DOHH2 (cell line): ENCODE data around the gene ZNF503.

Experiments used
- H3F3A ChIP-seq: fragments of 200-600 bp; sonication (generic), shearing (Covaris generic); 2 replicates; pipeline ENCODE4 v1.6.0; 2016; ENCODE audit warnings: antibody characterized with exemption, mild to moderate bottlenecking; ENCODE audit not compliant: control insufficient read depth, insufficient read depth
- H3K27ac ChIP-seq: fragments of 200-600 bp; sonication (generic); 2 replicates; pipeline ENCODE4 v1.5.1; 2014; ENCODE audit warnings: low read depth, mild to moderate bottlenecking, low read length, moderate library complexity
- H3K27me3 ChIP-seq: fragments of 200-600 bp; sonication (generic); 2 replicates; pipeline ENCODE4 v1.6.1; 2014; ENCODE audit warnings: mild to moderate bottlenecking, low read length, mixed read lengths; ENCODE audit not compliant: control insufficient read depth
- H3K36me3 ChIP-seq: fragments of 200-600 bp; sonication (generic); 2 replicates; pipeline ENCODE4 v1.6.1; 2014; ENCODE audit warnings: mild to moderate bottlenecking, low read length, moderate library complexity, mixed read lengths; ENCODE audit not compliant: control insufficient read depth
- H3K4me1 ChIP-seq: fragments of 200-600 bp; sonication (generic); 2 replicates; pipeline ENCODE4 v1.6.1; 2014; ENCODE audit warnings: mild to moderate bottlenecking, low read length, mixed read lengths; ENCODE audit not compliant: control insufficient read depth
- H3K4me2 ChIP-seq: fragments of 200-600 bp; sonication (generic); 2 replicates; pipeline ENCODE4 v1.6.0; 2014; ENCODE audit warnings: mild to moderate bottlenecking, low read length, moderate library complexity
- H3K4me3 ChIP-seq: fragments of 200-600 bp; sonication (generic); 2 replicates; pipeline ENCODE4 v1.5.1; 2014; ENCODE audit warnings: mild to moderate bottlenecking, low read length, mixed read lengths
- H3K79me2 ChIP-seq: fragments of 200-600 bp; sonication (generic); 2 replicates; pipeline ENCODE4 v1.6.1; 2014; ENCODE audit warnings: mild to moderate bottlenecking, low read length, mixed read lengths; ENCODE audit not compliant: control insufficient read depth
- H3K9me2 ChIP-seq: fragments of 200-600 bp; sonication (generic); replicated peaks from 2 replicates; pipeline ENCODE4 v1.6.1; 2014; ENCODE audit warnings: mild to moderate bottlenecking, low read length, mixed read lengths; ENCODE audit not compliant: control insufficient read depth
- H3K9me3 ChIP-seq: fragments of 200-600 bp; sonication (generic); 2 replicates; pipeline ENCODE4 v1.6.1; 2014; ENCODE audit warnings: antibody characterized with exemption, low read length, mixed read lengths; ENCODE audit not compliant: control insufficient read depth, insufficient read depth
- H4K20me1 ChIP-seq: fragments of 200-600 bp; sonication (generic); 2 replicates; pipeline ENCODE4 v1.6.0; 2014; ENCODE audit warnings: low read depth, mild to moderate bottlenecking, antibody characterized with exemption, low read length, moderate library complexity; ENCODE audit not compliant: control insufficient read depth, insufficient read depth
- EZH2phosphoT487 ChIP-seq: fragments of 200-600 bp; sonication (generic); IDR thresholded peaks from 2 replicates; pipeline ENCODE4 v1.6.1; 2017; ENCODE audit warnings: borderline replicate concordance, mild to moderate bottlenecking, antibody characterized with exemption, low read length, moderate library complexity, mixed read lengths
- TF ChIP-seq, protein P1 (sequence below): fragments of 200-600 bp; sonication (generic); IDR thresholded peaks from one replicate; pipeline ENCODE4 v1.5.1; 2014; ENCODE audit warnings: antibody characterized with exemption, mild to moderate bottlenecking, low read depth, low read length; ENCODE audit not compliant: poor library complexity, severe bottlenecking

Gene ZNF503

DNA sequence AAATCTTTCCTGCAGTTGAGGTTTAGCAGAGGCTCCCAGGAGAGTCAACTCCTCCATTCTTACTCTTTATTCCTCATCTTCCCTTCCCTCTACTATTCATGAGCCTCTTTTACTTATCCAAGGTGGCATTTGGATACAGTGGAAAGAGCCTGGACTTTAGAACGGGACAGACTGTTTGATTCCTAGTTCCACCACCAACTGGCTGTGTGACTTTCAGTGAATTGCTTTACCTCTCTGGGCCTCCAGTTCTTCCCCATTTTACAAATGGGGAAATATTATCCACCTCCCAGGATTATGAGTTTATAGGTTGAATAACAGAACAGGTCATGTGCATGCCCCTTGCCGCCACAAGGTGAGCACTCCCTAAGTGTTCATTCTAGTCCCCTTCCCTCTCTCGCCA is 49.9 kb downstream of the ZNF503 start:
- H4K20me1 ChIP-seq = no peaks in the 10 kb centered on the region
- H3K4me3 ChIP-seq = no peak overlapping the region
- H3K27me3 ChIP-seq = no peaks in the 10 kb centered on the region
- no peak overlapping the region for H3K4me2 ChIP-seq
- no peaks in the 10 kb centered on the region for H3K9me3 ChIP-seq
- H3K79me2 ChIP-seq = no peaks in the 10 kb centered on the region
- no peaks in the 10 kb centered on the region for H3K4me1 ChIP-seq
- no peaks in the 10 kb centered on the region for H3K36me3 ChIP-seq
- H3K9me2 ChIP-seq = no peaks in the 10 kb centered on the region
- TF ChIP-seq, protein P1, sequence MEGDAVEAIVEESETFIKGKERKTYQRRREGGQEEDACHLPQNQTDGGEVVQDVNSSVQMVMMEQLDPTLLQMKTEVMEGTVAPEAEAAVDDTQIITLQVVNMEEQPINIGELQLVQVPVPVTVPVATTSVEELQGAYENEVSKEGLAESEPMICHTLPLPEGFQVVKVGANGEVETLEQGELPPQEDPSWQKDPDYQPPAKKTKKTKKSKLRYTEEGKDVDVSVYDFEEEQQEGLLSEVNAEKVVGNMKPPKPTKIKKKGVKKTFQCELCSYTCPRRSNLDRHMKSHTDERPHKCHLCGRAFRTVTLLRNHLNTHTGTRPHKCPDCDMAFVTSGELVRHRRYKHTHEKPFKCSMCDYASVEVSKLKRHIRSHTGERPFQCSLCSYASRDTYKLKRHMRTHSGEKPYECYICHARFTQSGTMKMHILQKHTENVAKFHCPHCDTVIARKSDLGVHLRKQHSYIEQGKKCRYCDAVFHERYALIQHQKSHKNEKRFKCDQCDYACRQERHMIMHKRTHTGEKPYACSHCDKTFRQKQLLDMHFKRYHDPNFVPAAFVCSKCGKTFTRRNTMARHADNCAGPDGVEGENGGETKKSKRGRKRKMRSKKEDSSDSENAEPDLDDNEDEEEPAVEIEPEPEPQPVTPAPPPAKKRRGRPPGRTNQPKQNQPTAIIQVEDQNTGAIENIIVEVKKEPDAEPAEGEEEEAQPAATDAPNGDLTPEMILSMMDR = no peak
- TF ChIP-seq EZH2phosphoT487 = no peak
- H3K27ac ChIP-seq = no peak overlapping the region
- H3F3A ChIP-seq = no peaks in the 10 kb centered on the region

DNA sequence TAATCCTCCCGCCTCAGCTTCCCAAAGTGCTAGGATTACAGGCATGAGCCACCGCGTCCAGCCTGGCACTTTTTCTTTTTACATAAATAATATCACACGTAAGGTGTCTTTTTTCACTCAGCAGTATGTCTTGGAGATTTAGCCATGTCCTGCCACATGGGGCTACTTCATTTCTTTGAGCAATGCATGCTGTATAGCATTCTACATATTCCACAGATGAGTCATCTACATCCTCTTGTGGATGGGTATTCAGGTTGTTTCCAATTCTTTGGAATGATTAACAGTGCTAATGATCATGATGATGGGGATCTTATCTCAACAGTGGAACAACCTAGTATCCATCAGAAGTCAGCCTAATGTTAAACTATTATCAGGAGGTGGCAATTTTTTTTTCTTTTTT is 50.8 kb downstream of the ZNF503 start:
- Histone ChIP-seq H3K9me3 (no peaks in the 10 kb centered on the region), H3K4me2 (no peak overlapping the region), H3K27ac (no peak overlapping the region), H3K9me2 (no peaks in the 10 kb centered on the region), H3K4me3 (no peak overlapping the region), H3K36me3 (no peaks in the 10 kb centered on the region), H3K27me3 (no peaks in the 10 kb centered on the region), H3F3A (no peaks in the 10 kb centered on the region), H3K4me1 (no peaks in the 10 kb centered on the region), H3K79me2 (no peaks in the 10 kb centered on the region), H4K20me1 (no peaks in the 10 kb centered on the region)
- TF ChIP-seq EZH2phosphoT487 = no peak
- TF ChIP-seq, protein P1 = no peak
